CD14-positive monocyte (primary cell): ENCODE data around the gene MEMO1. TPM values are rescaled to one million over a fixed set of nuclear protein-coding genes. Genes with fewer than 3 reads are reported as not detected.
"Not testable (repeated sequence)": the region's sequence is repeated elsewhere in the genome, so short reads cannot be mapped to it uniquely, and the experiment has no call there.

Experiments
- DNase-seq, 3 donors: peaks; one replicate each; pipeline ENCODE4 v3.0.0-alpha.2; 2011 to 2022
- H2AFZ ChIP-seq: 2 replicates; pipeline ENCODE4 v1.6.0; 2012; ENCODE audit warnings: mild to moderate bottlenecking, low read depth, low read length, inconsistent platforms; ENCODE audit not compliant: insufficient read depth, poor library complexity, severe bottlenecking
- H3K27ac ChIP-seq, 2 donors: 1 replicate in 1 of 2; 2 replicates in 1 of 2; pipeline ENCODE4 v1.5.1; 2012 to 2013; ENCODE audit warnings: low read length in 2 of 2, control low read depth in 1 of 2, inconsistent platforms in 1 of 2, low read depth in 1 of 2, mild to moderate bottlenecking in 1 of 2
- H3K27me3 ChIP-seq, 2 donors: one replicate each; pipeline versions ENCODE4 v1.6.0 to v1.6.1; 2011 to 2013; ENCODE audit warnings: low read length in 2 of 2; ENCODE audit not compliant: control insufficient read depth in 2 of 2, insufficient read depth in 2 of 2
- H3K36me3 ChIP-seq, 2 donors: replicated peaks in 1 of 2; 1 replicate in 1 of 2; 2 replicates in 1 of 2; pipeline versions ENCODE4 v1.5.1 to v1.6.1; 2012 to 2013; ENCODE audit warnings: low read length in 2 of 2, control low read depth in 1 of 2, inconsistent platforms in 1 of 2, mild to moderate bottlenecking in 1 of 2; ENCODE audit not compliant: insufficient read depth in 2 of 2, control insufficient read depth in 1 of 2
- H3K4me1 ChIP-seq, 2 donors: 1 replicate in 1 of 2; 2 replicates in 1 of 2; pipeline versions ENCODE4 v1.5.1 to v1.6.1; 2012 to 2013; ENCODE audit warnings: low read length in 2 of 2, control low read depth in 1 of 2, inconsistent platforms in 1 of 2, mild to moderate bottlenecking in 1 of 2, moderate library complexity in 1 of 2; ENCODE audit not compliant: insufficient read depth in 2 of 2, control insufficient read depth in 1 of 2
- H3K4me2 ChIP-seq: replicated peaks from 2 replicates; pipeline ENCODE3; 2012; ENCODE audit warnings: low read length, moderate library complexity, mild to moderate bottlenecking; ENCODE audit not compliant: poor library complexity, severe bottlenecking; ENCODE audit errors: extremely low read depth
- H3K4me3 ChIP-seq, 3 experiments: fragments of 200-600 bp in 1 of 3; sonication (generic) in 1 of 3; replicated peaks in 1 of 3; 1 replicate in 2 of 3; 2 replicates in 1 of 3; pipeline ENCODE4 v1.5.1; 2011 to 2013; ENCODE audit warnings: low read length in 3 of 3, mild to moderate bottlenecking in 3 of 3, control low read depth in 2 of 3, low read depth in 2 of 3, inconsistent platforms in 1 of 3, moderate library complexity in 1 of 3
- H3K79me2 ChIP-seq: 2 replicates; pipeline ENCODE4 v1.6.0; 2012; ENCODE audit warnings: mild to moderate bottlenecking, control low read depth, inconsistent platforms, low read length, moderate library complexity; ENCODE audit not compliant: insufficient read depth
- H3K9ac ChIP-seq: 2 replicates; pipeline ENCODE4 v1.6.0; 2017; ENCODE audit warnings: low read length, mild to moderate bottlenecking; ENCODE audit not compliant: insufficient read depth, poor library complexity, severe bottlenecking
- H3K9me3 ChIP-seq, 2 donors: replicated peaks in 1 of 2; 1 replicate in 1 of 2; 2 replicates in 1 of 2; pipeline versions ENCODE4 v1.5.1 to v1.6.1; 2012 to 2013; ENCODE audit warnings: low read length in 2 of 2, control low read depth in 1 of 2; ENCODE audit not compliant: control insufficient read depth in 1 of 2, insufficient read depth in 1 of 2
- H4K20me1 ChIP-seq: 2 replicates; pipeline ENCODE4 v1.6.0; 2012; ENCODE audit warnings: mild to moderate bottlenecking, low read length, control low read depth, moderate library complexity; ENCODE audit not compliant: insufficient read depth
- H3K27ac Mint-ChIP-seq, 7 donors: one replicate each; pipeline ENCODE4 v1.8.0; 2020; ENCODE audit warnings: mild to moderate bottlenecking in 7 of 7, mixed read lengths in 7 of 7, moderate library complexity in 6 of 7, inconsistent platforms in 2 of 7
- H3K27me3 Mint-ChIP-seq, 3 donors: one replicate each; pipeline ENCODE4 v1.8.0; 2021 to 2022; ENCODE audit warnings: low read depth in 3 of 3, mild to moderate bottlenecking in 3 of 3, mixed read lengths in 3 of 3, moderate library complexity in 3 of 3, inconsistent platforms in 1 of 3
- H3K36me3 Mint-ChIP-seq, 2 donors: one replicate each; pipeline ENCODE4 v1.8.0; 2020; ENCODE audit warnings: mixed read lengths in 2 of 2, inconsistent platforms in 1 of 2, mild to moderate bottlenecking in 1 of 2
- H3K4me1 Mint-ChIP-seq: one replicate; pipeline ENCODE4 v1.8.0; 2020; ENCODE audit warnings: mild to moderate bottlenecking, mixed read lengths
- H3K4me3 Mint-ChIP-seq, 2 donors: one replicate each; pipeline ENCODE4 v1.8.0; 2020; ENCODE audit warnings: mild to moderate bottlenecking in 2 of 2, mixed read lengths in 2 of 2, moderate library complexity in 1 of 2
- H3K9me3 Mint-ChIP-seq, 7 donors: one replicate each; pipeline ENCODE4 v1.8.0; 2020 to 2022; ENCODE audit warnings: mixed read lengths in 7 of 7, mild to moderate bottlenecking in 6 of 7, moderate library complexity in 6 of 7, inconsistent platforms in 2 of 7
- WGBS: methylation state at CpG from one replicate; pipeline ENCODE4 v1.1.5; 2013; ENCODE audit warnings: missing lambda C conversion rate; ENCODE audit not compliant: insufficient coverage; 5-methylcytosine and 5-hydroxymethylcytosine counted together
- intact Hi-C, 2 donors: fragments of 100-400 bp; cut with micrococcal nuclease; formaldehyde crosslinking; loops; one replicate each; pipeline versions ENCODE4 v1.15.0 to v1.15.1; 2023
- polyA plus RNA-seq, 3 donors: library from polyadenylated mRNA; depleted of rRNA in 1 of 3; unstranded in 2 of 3; stranded (reverse) in 1 of 3; fragments of 300-500 nt in 2 of 3; fragments of >200 nt in 1 of 3; fragmentation: Illumina TruSeq in 2 of 3; gene quantifications; 1 replicate in 2 of 3; 2 replicates in 1 of 3; pipeline ENCODE4 v1.2.3, GENCODE V29; 2012 to 2021
- TF ChIP-seq, protein P1 (sequence below): fragments of 200-600 bp; IDR thresholded peaks from one replicate; pipeline ENCODE4 v1.8.0; 2022; ENCODE audit warnings: antibody characterized with exemption, mild to moderate bottlenecking

The MEMO1 gene
- polyA plus RNA-seq, 3 donors, result 49.5 to 63.7 (median 57.0) TPM

DNA sequence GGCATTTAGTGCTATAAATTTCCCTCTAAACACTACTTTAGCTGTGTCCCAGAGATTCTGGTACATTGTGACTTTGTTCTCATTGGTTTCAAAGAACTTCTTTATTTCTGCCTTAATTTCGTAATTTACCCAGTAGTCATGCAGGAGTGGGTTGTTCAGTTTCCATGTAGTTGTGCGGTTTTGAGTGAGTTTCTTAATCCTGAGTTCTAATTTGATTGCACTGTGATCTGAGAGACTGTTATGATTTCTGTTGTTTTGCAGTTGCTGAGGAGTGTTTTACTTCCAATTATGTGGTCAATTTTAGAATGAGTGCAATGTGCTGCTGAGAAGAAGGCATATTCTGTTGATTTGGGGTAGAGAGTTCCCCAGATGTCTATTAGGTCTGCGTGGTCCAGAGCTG, 112.5 kb downstream of the MEMO1 start:
- H3K27ac ChIP-seq, H3K9ac ChIP-seq, intact Hi-C loops, H4K20me1 ChIP-seq, H3K27me3 ChIP-seq, H3K4me3 Mint-ChIP-seq, H3K27me3 Mint-ChIP-seq, H3K4me2 ChIP-seq, DNase-seq, H3K4me3 ChIP-seq, H2AFZ ChIP-seq: not testable (repeated sequence)
- Histone ChIP-seq H3K36me3 (peaks cover 15 to 47% of the 10 kb centered on the region in 2 donors), H3K79me2 (peaks cover 26% of the 10 kb centered on the region), H3K4me1 (peaks cover 11 to 12% of the 10 kb centered on the region in 2 donors), H3K9me3 (peaks cover 0 to 15% of the 10 kb centered on the region in 2 donors)
- Mint-ChIP-seq H3K36me3 (peaks cover 45 to 64% of the 10 kb centered on the region in 2 donors), H3K9me3 (peaks cover 18 to 33% (median 26%) of the 10 kb centered on the region in 7 donors), H3K27ac (peak overlapping the region in 4 of 7 donors; percentile 18 to 68 (median 44)), H3K4me1 (peaks cover 18% of the 10 kb centered on the region)
- 54% methylated on average over 2 of the region's 3 CpGs for WGBS

DNA sequence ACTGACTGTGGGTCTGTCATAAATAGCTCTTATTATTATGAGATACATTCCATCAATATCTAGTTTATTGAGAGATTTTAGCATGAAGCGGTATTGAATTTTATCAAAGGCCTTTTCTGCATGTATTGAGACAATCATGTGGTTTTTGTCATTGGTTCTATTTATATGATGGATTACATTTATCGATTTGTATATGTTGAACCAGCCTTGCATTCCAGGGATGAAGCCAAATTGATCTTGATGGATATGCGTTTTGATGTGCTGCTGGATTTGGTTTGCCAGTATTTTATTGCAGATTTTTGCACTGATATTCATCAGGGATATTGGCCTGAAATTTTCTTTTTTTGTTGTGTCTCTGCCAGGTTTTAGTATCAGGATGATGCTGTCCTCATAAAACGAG, 113.5 kb downstream of the MEMO1 start:
- H4K20me1 ChIP-seq, intact Hi-C loops, H3K27me3 ChIP-seq, H3K27ac ChIP-seq, H3K9ac ChIP-seq, H3K4me2 ChIP-seq, H3K4me3 ChIP-seq, H2AFZ ChIP-seq, H3K27me3 Mint-ChIP-seq, H3K27ac Mint-ChIP-seq, DNase-seq, H3K4me3 Mint-ChIP-seq: not testable (repeated sequence)
- peaks cover 30% of the 10 kb centered on the region for H3K79me2 ChIP-seq
- peaks cover 0 to 15% of the 10 kb centered on the region in 2 donors for H3K9me3 ChIP-seq
- peaks cover 11 to 43% of the 10 kb centered on the region in 2 donors for H3K36me3 ChIP-seq
- Mint-ChIP-seq H3K4me1 (peaks cover 26% of the 10 kb centered on the region), H3K9me3 (peaks cover 18 to 33% (median 26%) of the 10 kb centered on the region in 7 donors), H3K36me3 (peaks cover 39 to 60% of the 10 kb centered on the region in 2 donors)
- 94% methylated on average over 2 of the region's 4 CpGs for WGBS
- H3K4me1 ChIP-seq, result peaks cover 20 to 22% of the 10 kb centered on the region in 2 donors

DNA sequence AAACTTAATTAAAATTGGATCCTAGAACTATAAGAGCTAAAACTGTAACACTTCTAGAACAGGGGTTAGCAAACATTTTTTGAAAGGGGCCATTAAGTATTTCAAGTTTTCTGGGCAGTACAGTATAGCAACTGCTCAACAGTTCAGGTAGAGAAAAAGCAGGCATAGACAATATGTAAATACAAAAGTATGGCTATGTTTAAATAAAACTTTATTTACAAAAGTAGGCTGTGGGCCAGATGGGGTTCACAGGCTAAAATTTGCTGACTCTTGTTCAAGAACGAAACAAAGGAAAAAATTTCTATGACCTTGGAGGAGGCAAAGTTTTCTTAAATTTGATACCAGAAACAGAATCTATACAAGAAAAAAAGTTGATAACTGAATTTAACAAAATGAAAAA, 114.5 kb downstream of the MEMO1 start:
- Mint-ChIP-seq H3K36me3 (peaks cover 36 to 56% of the 10 kb centered on the region in 2 donors), H3K9me3 (peaks cover 18 to 33% (median 21%) of the 10 kb centered on the region in 7 donors)

More for the DNA sequence above, 114.5 kb downstream of the MEMO1 start:
- H3K27ac ChIP-seq, result no peak overlapping the region
- TF ChIP-seq, protein P1, sequence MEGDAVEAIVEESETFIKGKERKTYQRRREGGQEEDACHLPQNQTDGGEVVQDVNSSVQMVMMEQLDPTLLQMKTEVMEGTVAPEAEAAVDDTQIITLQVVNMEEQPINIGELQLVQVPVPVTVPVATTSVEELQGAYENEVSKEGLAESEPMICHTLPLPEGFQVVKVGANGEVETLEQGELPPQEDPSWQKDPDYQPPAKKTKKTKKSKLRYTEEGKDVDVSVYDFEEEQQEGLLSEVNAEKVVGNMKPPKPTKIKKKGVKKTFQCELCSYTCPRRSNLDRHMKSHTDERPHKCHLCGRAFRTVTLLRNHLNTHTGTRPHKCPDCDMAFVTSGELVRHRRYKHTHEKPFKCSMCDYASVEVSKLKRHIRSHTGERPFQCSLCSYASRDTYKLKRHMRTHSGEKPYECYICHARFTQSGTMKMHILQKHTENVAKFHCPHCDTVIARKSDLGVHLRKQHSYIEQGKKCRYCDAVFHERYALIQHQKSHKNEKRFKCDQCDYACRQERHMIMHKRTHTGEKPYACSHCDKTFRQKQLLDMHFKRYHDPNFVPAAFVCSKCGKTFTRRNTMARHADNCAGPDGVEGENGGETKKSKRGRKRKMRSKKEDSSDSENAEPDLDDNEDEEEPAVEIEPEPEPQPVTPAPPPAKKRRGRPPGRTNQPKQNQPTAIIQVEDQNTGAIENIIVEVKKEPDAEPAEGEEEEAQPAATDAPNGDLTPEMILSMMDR, result no peak
- no peak overlapping the region for H3K27ac Mint-ChIP-seq
- peaks cover 29% of the 10 kb centered on the region for H3K4me1 Mint-ChIP-seq
- H3K4me1 ChIP-seq, result peaks cover 21 to 23% of the 10 kb centered on the region in 2 donors
- H4K20me1 ChIP-seq, result peaks cover 5% of the 10 kb centered on the region
- no peak overlapping the region for H3K4me3 Mint-ChIP-seq
- no peaks in the 10 kb centered on the region for H3K27me3 ChIP-seq
- no peak overlapping the region for H3K9ac ChIP-seq
- intact Hi-C loops, result no loop called here
- no peak overlapping the region for H3K4me2 ChIP-seq
- H3K27me3 Mint-ChIP-seq, result no peaks in the 10 kb centered on the region
- H3K4me3 ChIP-seq, result no peak overlapping the region
- H3K9me3 ChIP-seq, result peaks cover 0 to 15% of the 10 kb centered on the region in 2 donors
- DNase-seq, result no peak
- peaks cover 33% of the 10 kb centered on the region for H3K79me2 ChIP-seq
- H2AFZ ChIP-seq, result no peak overlapping the region
- peaks cover 5 to 39% of the 10 kb centered on the region in 2 donors for H3K36me3 ChIP-seq
- WGBS, result no CpG with 5 or more reads among the region's 1 CpG
